SK-N-SH (cell line): ENCODE measurements around the gene BNC2. TPM values are rescaled to one million over a fixed set of nuclear protein-coding genes. Genes with fewer than 3 reads are reported as not detected.

Source experiments
- CTCF ChIA-PET: fragments of 300-600, 350-600 bp; formaldehyde crosslinking; extraction: SDS; loops from one replicate; lab custom pipeline; 2021; lab: Yijun Ruan, JAX
- POLR2A ChIA-PET: fragments of 350-600 bp; sonication (Branson Sonifier 250); formaldehyde crosslinking; extraction: SDS; loops from one replicate; lab custom pipeline; 2020; ENCODE audit warnings: antibody characterized with exemption, inconsistent platforms; lab: Yijun Ruan, JAX
- DNase-seq: peaks from one replicate; pipeline ENCODE4 v3.0.0; 2012
- H2AFZ ChIP-seq: fragments of 200-600 bp; sonication (generic); 2 replicates; pipeline ENCODE4 v1.8.1; 2016; ENCODE audit warnings: antibody characterized with exemption, mild to moderate bottlenecking, low read depth
- H3F3A ChIP-seq: fragments of 200-600 bp; sonication (generic); replicated peaks from 2 replicates; pipeline ENCODE3; 2016; ENCODE audit warnings: antibody characterized with exemption, mild to moderate bottlenecking; ENCODE audit not compliant: insufficient read depth
- H3K27ac ChIP-seq, 2 experiments: fragments of 200-500 bp in 1 of 2; fragments of 200-600 bp in 1 of 2; sonication (Bioruptor generic) in 1 of 2; sonication (generic), shearing (Covaris generic) in 1 of 2; 2 replicates each; pipeline versions ENCODE4 v1.5.1 to v1.6.1; 2014 to 2016; ENCODE audit warnings: low read depth in 2 of 2, inconsistent platforms in 1 of 2, low read length in 1 of 2, mild to moderate bottlenecking in 1 of 2, mixed read lengths in 1 of 2
- H3K27me3 ChIP-seq: fragments of 200-600 bp; sonication (generic), shearing (Covaris generic); 2 replicates; pipeline ENCODE4 v1.6.1; 2016; ENCODE audit warnings: mixed run types; ENCODE audit not compliant: insufficient read depth
- H3K36me3 ChIP-seq, 2 experiments: fragments of 200-500 bp in 1 of 2; fragments of 200-600 bp in 1 of 2; sonication (Bioruptor generic) in 1 of 2; sonication (generic) in 1 of 2; replicated peaks in 1 of 2; 2 replicates each; pipeline versions ENCODE3 to v1.5.1; 2014 to 2016; ENCODE audit warnings: low read length in 1 of 2, mild to moderate bottlenecking in 1 of 2; ENCODE audit not compliant: insufficient read depth in 2 of 2, control insufficient read depth in 1 of 2
- H3K4me1 ChIP-seq, 2 experiments: fragments of 200-500 bp in 1 of 2; fragments of 200-600 bp in 1 of 2; sonication (Bioruptor generic) in 1 of 2; sonication (generic), shearing (Covaris generic) in 1 of 2; 2 replicates each; pipeline versions ENCODE4 v1.5.1 to v1.6.1; 2014 to 2016; ENCODE audit warnings: low read depth in 1 of 2, low read length in 1 of 2, mixed run types in 1 of 2; ENCODE audit not compliant: insufficient read depth in 2 of 2, control insufficient read depth in 1 of 2
- H3K4me2 ChIP-seq: fragments of 200-600 bp; sonication (generic), shearing (Covaris generic); 2 replicates; pipeline ENCODE4 v1.6.1; 2017; ENCODE audit warnings: mixed run types
- H3K4me3 ChIP-seq, 2 experiments: fragments of 200-500 bp in 1 of 2; fragments of 200-600 bp in 1 of 2; sonication (Bioruptor generic) in 1 of 2; sonication (generic), shearing (Covaris generic) in 1 of 2; 2 replicates each; pipeline versions ENCODE4 v1.5.1 to v1.8.1; 2014 to 2016; ENCODE audit warnings: low read depth in 2 of 2, inconsistent platforms in 1 of 2, low read length in 1 of 2, mild to moderate bottlenecking in 1 of 2, mixed read lengths in 1 of 2, moderate library complexity in 1 of 2
- H3K79me2 ChIP-seq: fragments of 200-600 bp; sonication (generic); 2 replicates; pipeline ENCODE4 v1.8.1; 2017; ENCODE audit warnings: mild to moderate bottlenecking; ENCODE audit not compliant: insufficient read depth
- H3K9ac ChIP-seq: fragments of 200-600 bp; sonication (generic); 2 replicates; pipeline ENCODE4 v1.6.1; 2017; ENCODE audit warnings: mixed run types
- H3K9me2 ChIP-seq: fragments of 200-600 bp; sonication (generic); 2 replicates; pipeline ENCODE4 v1.6.1; 2017; ENCODE audit warnings: mixed run types
- H3K9me3 ChIP-seq: fragments of 200-600 bp; sonication (generic); 2 replicates; pipeline ENCODE4 v1.6.1; 2017; ENCODE audit warnings: mixed run types, mild to moderate bottlenecking, moderate library complexity
- H4K20me1 ChIP-seq: fragments of 200-600 bp; sonication (generic); 2 replicates; pipeline ENCODE4 v1.6.1; 2017; ENCODE audit warnings: mild to moderate bottlenecking, mixed run types; ENCODE audit not compliant: insufficient read depth
- EZH2phosphoT487 ChIP-seq: fragments of 200-600 bp; sonication (generic); IDR thresholded peaks from 2 replicates; pipeline ENCODE4 v1.6.1; 2017; ENCODE audit warnings: low read depth, mixed run types, mild to moderate bottlenecking, antibody characterized with exemption, moderate library complexity, borderline replicate concordance
- FOXJ3 ChIP-seq: sonication (generic); formaldehyde crosslinking; IDR thresholded peaks from 2 replicates; pipeline ENCODE4 v1.5.1; 2020; ENCODE audit warnings: mild to moderate bottlenecking, missing genetic modification reagents
- FOXM1 ChIP-seq: IDR thresholded peaks from 2 replicates; pipeline ENCODE4 v1.4.0; 2012; ENCODE audit warnings: low read depth, mild to moderate bottlenecking
- MEF2A ChIP-seq: IDR thresholded peaks from 2 replicates; pipeline ENCODE4 v1.4.0; 2012; ENCODE audit warnings: low read depth, borderline replicate concordance
- NRF1 ChIP-seq: IDR thresholded peaks from 2 replicates; pipeline ENCODE4 v1.6.1; 2012; ENCODE audit warnings: low read depth, mild to moderate bottlenecking, low read length
- POLR2AphosphoS5 ChIP-seq: IDR thresholded peaks from 2 replicates; pipeline ENCODE4 v1.6.1; 2012; ENCODE audit warnings: low read depth, low read length
- RAD21 ChIP-seq: IDR thresholded peaks from 2 replicates; pipeline ENCODE4 v1.6.1; 2012; ENCODE audit warnings: mild to moderate bottlenecking, low read length
- TAF1 ChIP-seq: IDR thresholded peaks from 2 replicates; pipeline ENCODE4 v1.6.1; 2012; ENCODE audit warnings: low read depth, mild to moderate bottlenecking, low read length, moderate library complexity, borderline replicate concordance
- YY1 ChIP-seq: IDR thresholded peaks from 2 replicates; pipeline ENCODE4 v1.4.0; 2012; ENCODE audit warnings: low read depth, mild to moderate bottlenecking
- WGBS: methylation state at CpG from one replicate; pipeline ENCODE4 v1.1.6; 2017; ENCODE audit warnings: low lambda C conversion rate; 5-methylcytosine and 5-hydroxymethylcytosine counted together
- polyA plus RNA-seq, 3 experiments: library from polyadenylated mRNA; depleted of rRNA; stranded (reverse); fragments of >200 nt; gene quantifications; 2 replicates each; pipeline ENCODE4 v1.2.3, GENCODE V29; 2012
- TF ChIP-seq, protein P1 (sequence below): IDR thresholded peaks from 2 replicates; pipeline ENCODE4 v1.4.0; 2012; ENCODE audit warnings: low read depth
- TF ChIP-seq, protein P2 (sequence below): fragments of 200-600 bp; sonication (generic); IDR thresholded peaks from 2 replicates; pipeline ENCODE4 v1.6.1; 2017; ENCODE audit warnings: antibody characterized with exemption, mild to moderate bottlenecking, moderate library complexity

Gene BNC2
- polyA plus RNA-seq, 1 of the 3 experiments (the other 2 are of a cell fraction): 8.8 TPM

DNA sequence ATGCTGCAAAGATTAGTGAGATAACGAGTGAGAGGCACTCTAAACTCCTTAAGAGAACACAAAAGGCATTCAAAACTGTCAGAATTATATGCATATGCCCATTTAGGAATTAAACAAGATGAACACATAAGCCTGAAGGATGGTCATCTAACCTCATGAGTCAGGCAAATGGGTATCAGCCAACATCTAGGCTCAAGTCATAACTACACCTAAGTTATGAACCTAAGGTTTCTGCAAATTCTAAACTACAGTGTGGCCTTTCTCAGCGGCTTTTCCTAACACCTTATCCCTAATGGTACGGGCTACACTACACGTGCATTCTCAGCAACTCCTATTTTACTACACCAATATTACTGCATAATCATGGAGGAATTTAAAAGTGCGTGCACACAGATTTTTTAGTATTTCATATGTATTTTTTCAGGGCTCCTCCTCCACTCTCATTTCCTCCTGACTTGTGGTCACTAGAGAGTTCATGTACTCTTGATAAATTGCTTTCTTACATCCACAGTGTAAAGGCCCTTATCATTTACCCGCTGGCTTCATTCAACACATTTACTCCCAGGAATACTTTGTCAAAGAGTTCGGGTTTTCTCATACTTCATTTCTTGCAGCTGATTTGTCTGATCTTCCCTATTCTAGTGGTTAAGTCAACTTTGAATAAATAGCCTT, 316.5 kb downstream of the BNC2 start:
- no peak overlapping the region for H3K27ac ChIP-seq
- no peak overlapping the region for H2AFZ ChIP-seq
- no peak for DNase-seq
- H4K20me1 ChIP-seq: no peaks in the 10 kb centered on the region
- H3K9me2 ChIP-seq: no peaks in the 10 kb centered on the region
- no peak overlapping the region for H3K4me2 ChIP-seq
- peaks cover 12 to 25% of the 10 kb centered on the region in 2 experiments for H3K36me3 ChIP-seq
- 0 out of 2 replicates have a peak, but pooled peaks cover 12% of the 10 kb centered on the region for H3K79me2 ChIP-seq
- H3K27me3 ChIP-seq: no peaks in the 10 kb centered on the region
- POLR2A ChIA-PET: no interaction called here
- WGBS: 97% methylated on average over 7 of the region's 7 CpGs
- H3F3A ChIP-seq: no peaks in the 10 kb centered on the region
- no peaks in the 10 kb centered on the region for H3K4me1 ChIP-seq
- H3K4me3 ChIP-seq: no peak overlapping the region
- no peaks in the 10 kb centered on the region for H3K9me3 ChIP-seq
- TF ChIP-seq, protein P1, sequence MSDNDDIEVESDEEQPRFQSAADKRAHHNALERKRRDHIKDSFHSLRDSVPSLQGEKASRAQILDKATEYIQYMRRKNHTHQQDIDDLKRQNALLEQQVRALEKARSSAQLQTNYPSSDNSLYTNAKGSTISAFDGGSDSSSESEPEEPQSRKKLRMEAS: no peak
- TF ChIP-seq RAD21: no peak
- TF ChIP-seq, all 33 proteins: peak for 0
- no peak overlapping the region for H3K9ac ChIP-seq
- CTCF ChIA-PET: no interaction called here

DNA sequence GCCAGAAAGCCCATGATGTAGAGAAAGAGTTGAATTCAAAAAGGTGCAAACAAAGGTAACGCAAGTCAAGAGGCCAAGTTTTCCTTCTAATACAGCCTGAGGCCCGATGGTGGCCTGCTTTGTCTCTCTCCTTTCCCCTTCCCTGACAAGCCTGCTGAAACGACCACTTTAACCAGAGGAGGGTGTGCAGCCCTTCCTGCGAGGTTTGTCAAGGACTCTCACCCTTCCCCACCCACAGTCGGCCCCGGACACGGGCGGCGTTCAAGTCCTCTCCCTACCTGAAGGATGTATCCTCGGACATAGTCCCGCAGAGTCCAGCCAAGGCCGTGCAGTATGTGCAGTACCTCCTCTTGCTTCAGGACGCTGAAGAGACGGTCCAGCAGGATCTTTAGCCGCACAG, 318.2 kb downstream of the BNC2 start:
- DNase-seq: no peak
- H3K9me3 ChIP-seq: no peaks in the 10 kb centered on the region
- H3K9ac ChIP-seq: no peak overlapping the region
- H3K4me2 ChIP-seq: no peak overlapping the region
- H3K9me2 ChIP-seq: no peaks in the 10 kb centered on the region
- H3K4me1 ChIP-seq: no peaks in the 10 kb centered on the region
- H4K20me1 ChIP-seq: no peaks in the 10 kb centered on the region
- ChIA-PET CTCF (interaction anchor here (1.2 kb wide), 1 partner anchor 19 kb away, joined by 3 read pairs; no protein-coding TSS in a partner anchor), POLR2A (no interaction called here)
- H3K36me3 ChIP-seq: peaks cover 12 to 30% of the 10 kb centered on the region in 2 experiments
- no peaks in the 10 kb centered on the region for H3F3A ChIP-seq
- H3K4me3 ChIP-seq: no peak overlapping the region
- no peak overlapping the region for H3K27ac ChIP-seq
- peaks cover 6% of the 10 kb centered on the region; the same call in 1 of the 2 replicates for H3K79me2 ChIP-seq
- WGBS: 94% methylated on average over 15 of the region's 15 CpGs
- H3K27me3 ChIP-seq: no peaks in the 10 kb centered on the region
- no peak overlapping the region for H2AFZ ChIP-seq
- TF ChIP-seq FOXM1 (no peak), MEF2A (no peak), NRF1 (no peak), POLR2AphosphoS5 (no peak), TAF1 (no peak), EZH2phosphoT487 (no peak), FOXJ3 (CRISPR knock-in tag) (no peak), YY1 (no peak)
- TF ChIP-seq, protein P2, sequence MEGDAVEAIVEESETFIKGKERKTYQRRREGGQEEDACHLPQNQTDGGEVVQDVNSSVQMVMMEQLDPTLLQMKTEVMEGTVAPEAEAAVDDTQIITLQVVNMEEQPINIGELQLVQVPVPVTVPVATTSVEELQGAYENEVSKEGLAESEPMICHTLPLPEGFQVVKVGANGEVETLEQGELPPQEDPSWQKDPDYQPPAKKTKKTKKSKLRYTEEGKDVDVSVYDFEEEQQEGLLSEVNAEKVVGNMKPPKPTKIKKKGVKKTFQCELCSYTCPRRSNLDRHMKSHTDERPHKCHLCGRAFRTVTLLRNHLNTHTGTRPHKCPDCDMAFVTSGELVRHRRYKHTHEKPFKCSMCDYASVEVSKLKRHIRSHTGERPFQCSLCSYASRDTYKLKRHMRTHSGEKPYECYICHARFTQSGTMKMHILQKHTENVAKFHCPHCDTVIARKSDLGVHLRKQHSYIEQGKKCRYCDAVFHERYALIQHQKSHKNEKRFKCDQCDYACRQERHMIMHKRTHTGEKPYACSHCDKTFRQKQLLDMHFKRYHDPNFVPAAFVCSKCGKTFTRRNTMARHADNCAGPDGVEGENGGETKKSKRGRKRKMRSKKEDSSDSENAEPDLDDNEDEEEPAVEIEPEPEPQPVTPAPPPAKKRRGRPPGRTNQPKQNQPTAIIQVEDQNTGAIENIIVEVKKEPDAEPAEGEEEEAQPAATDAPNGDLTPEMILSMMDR: no peak
